ENCODE measurements around the gene OR14A16. TPM values are rescaled to one million over a fixed set of nuclear protein-coding genes. Genes with fewer than 3 reads are reported as not detected.

OR14A16 gene
- total and polyA plus RNA-seq, 9 donors: not detected

GRCh38 chr1:247848346-247848745 lies 24.4 kb upstream of the OR14A16 start:
- DNase-seq: no peak
- Histone ChIP-seq H3K9me3 (replicated peaks; ENCODE audit: control insufficient read depth, low read depth, low read length) (no peaks in the 10 kb centered on the region), H3K27me3 (ENCODE audit: control insufficient read depth, insufficient read depth, low read length) (no peaks in the 10 kb centered on the region), H3K4me3 (ENCODE audit: low read length) (no peak overlapping the region), H3K4me1 (ENCODE audit: control insufficient read depth, insufficient read depth, low read length) (no peaks in the 10 kb centered on the region), H3K36me3 (ENCODE audit: control insufficient read depth, insufficient read depth, low read length) (no peaks in the 10 kb centered on the region), H3K27ac (ENCODE audit: low read length) (no peak overlapping the region)
- 92% methylated on average over 5 of the region's 7 CpGs for WGBS (ENCODE audit: insufficient coverage)

- H3K27me3 ChIP-seq (ENCODE audit: control insufficient read depth, insufficient read depth, low read length): no peaks in the 10 kb centered on the region
- WGBS (ENCODE audit: insufficient coverage): 88% methylated on average over 2 of the region's 5 CpGs
Observed at GRCh38 chr1:247845693-247846017, 21.7 kb upstream of the OR14A16 start.

GRCh38 chr1:247845011-247845692 lies 21.2 kb upstream of the OR14A16 start:
- Histone ChIP-seq H3K27me3 (ENCODE audit: control insufficient read depth, insufficient read depth, low read length) (no peaks in the 10 kb centered on the region), H3K4me3 (ENCODE audit: low read length) (no peak overlapping the region), H3K36me3 (ENCODE audit: control insufficient read depth, insufficient read depth, low read length) (no peaks in the 10 kb centered on the region), H3K9me3 (replicated peaks; ENCODE audit: control insufficient read depth, low read depth, low read length) (no peaks in the 10 kb centered on the region), H3K4me1 (ENCODE audit: control insufficient read depth, insufficient read depth, low read length) (no peaks in the 10 kb centered on the region), H3K27ac (ENCODE audit: low read length) (no peak overlapping the region)
- DNase-seq: no peak
- WGBS (ENCODE audit: insufficient coverage): 67% methylated on average over 12 of the region's 12 CpGs

More at GRCh38 chr1:247845693-247846017, 21.7 kb upstream of the OR14A16 start:
- Histone ChIP-seq H3K9me3 (replicated peaks; ENCODE audit: control insufficient read depth, low read depth, low read length) (no peaks in the 10 kb centered on the region), H3K36me3 (ENCODE audit: control insufficient read depth, insufficient read depth, low read length) (no peaks in the 10 kb centered on the region), H3K4me3 (ENCODE audit: low read length) (no peak overlapping the region), H3K27ac (ENCODE audit: low read length) (no peak overlapping the region), H3K4me1 (ENCODE audit: control insufficient read depth, insufficient read depth, low read length) (no peaks in the 10 kb centered on the region)
- DNase-seq: no peak

- no peak for DNase-seq
- H3K27me3 ChIP-seq (ENCODE audit: control insufficient read depth, insufficient read depth, low read length): no peaks in the 10 kb centered on the region
- no peak overlapping the region for H3K4me3 ChIP-seq (ENCODE audit: low read length)
- no peaks in the 10 kb centered on the region for H3K4me1 ChIP-seq (ENCODE audit: control insufficient read depth, insufficient read depth, low read length)
- no peak overlapping the region for H3K27ac ChIP-seq (ENCODE audit: low read length)
- 91% methylated on average over 1 of the region's 2 CpGs for WGBS (ENCODE audit: insufficient coverage)
- H3K36me3 ChIP-seq (ENCODE audit: control insufficient read depth, insufficient read depth, low read length): no peaks in the 10 kb centered on the region
- H3K9me3 ChIP-seq (replicated peaks; ENCODE audit: control insufficient read depth, low read depth, low read length): no peaks in the 10 kb centered on the region
Observed at GRCh38 chr1:247843411-247843810, 19.5 kb upstream of the OR14A16 start.

- WGBS (ENCODE audit: insufficient coverage): 86% methylated on average over 1 of the region's 2 CpGs
- Histone ChIP-seq H3K4me1 (ENCODE audit: control insufficient read depth, insufficient read depth, low read length) (no peaks in the 10 kb centered on the region), H3K9me3 (replicated peaks; ENCODE audit: control insufficient read depth, low read depth, low read length) (no peaks in the 10 kb centered on the region), H3K27me3 (ENCODE audit: control insufficient read depth, insufficient read depth, low read length) (no peaks in the 10 kb centered on the region), H3K36me3 (ENCODE audit: control insufficient read depth, insufficient read depth, low read length) (no peaks in the 10 kb centered on the region), H3K4me3 (ENCODE audit: low read length) (no peak within 1 kb of the TSS), H3K27ac (ENCODE audit: low read length) (no peak within 1 kb of the TSS)
- DNase-seq: no peak
Observed at GRCh38 chr1:247841796-247842195, 17.9 kb upstream of the OR14A16 start, which contains the start of gene OR11L1. OR11L1 (minus strand) TSS chr1:247841896; CDS start chr1:247841896, 0 bp downstream.

- WGBS (ENCODE audit: insufficient coverage): 78% methylated on average over 2 of the region's 2 CpGs
- no peak for DNase-seq
- Histone ChIP-seq H3K36me3 (ENCODE audit: control insufficient read depth, insufficient read depth, low read length) (no peaks in the 10 kb centered on the region), H3K4me3 (ENCODE audit: low read length) (no peak overlapping the region), H3K27ac (ENCODE audit: low read length) (no peak overlapping the region), H3K4me1 (ENCODE audit: control insufficient read depth, insufficient read depth, low read length) (no peaks in the 10 kb centered on the region), H3K9me3 (replicated peaks; ENCODE audit: control insufficient read depth, low read depth, low read length) (no peaks in the 10 kb centered on the region), H3K27me3 (ENCODE audit: control insufficient read depth, insufficient read depth, low read length) (no peaks in the 10 kb centered on the region)
Observed at GRCh38 chr1:247840818-247841217, 16.9 kb upstream of the OR14A16 start.

GRCh38 chr1:247833601-247834000 lies 9.7 kb upstream of the OR14A16 start:
- 54% methylated on average over 6 of the region's 6 CpGs for WGBS (ENCODE audit: insufficient coverage)
- Histone ChIP-seq H3K27me3 (ENCODE audit: control insufficient read depth, insufficient read depth, low read length) (no peaks in the 10 kb centered on the region), H3K4me3 (ENCODE audit: low read length) (no peak overlapping the region), H3K27ac (ENCODE audit: low read length) (no peak overlapping the region), H3K36me3 (ENCODE audit: control insufficient read depth, insufficient read depth, low read length) (no peaks in the 10 kb centered on the region), H3K9me3 (replicated peaks; ENCODE audit: control insufficient read depth, low read depth, low read length) (no peaks in the 10 kb centered on the region), H3K4me1 (ENCODE audit: control insufficient read depth, insufficient read depth, low read length) (no peaks in the 10 kb centered on the region)
- DNase-seq: no peak

GRCh38 chr1:247829656-247830055 lies 5.7 kb upstream of the OR14A16 start:
- no peak for DNase-seq
- no peaks in the 10 kb centered on the region for H3K36me3 ChIP-seq (ENCODE audit: control insufficient read depth, insufficient read depth, low read length)
- no peaks in the 10 kb centered on the region for H3K9me3 ChIP-seq (replicated peaks; ENCODE audit: control insufficient read depth, low read depth, low read length)
- no peaks in the 10 kb centered on the region for H3K4me1 ChIP-seq (ENCODE audit: control insufficient read depth, insufficient read depth, low read length)
- 0% methylated on average over 1 of the region's 1 CpG for WGBS (ENCODE audit: insufficient coverage)
- no peak overlapping the region for H3K4me3 ChIP-seq (ENCODE audit: low read length)
- no peaks in the 10 kb centered on the region for H3K27me3 ChIP-seq (ENCODE audit: control insufficient read depth, insufficient read depth, low read length)
- no peak overlapping the region for H3K27ac ChIP-seq (ENCODE audit: low read length)

GRCh38 chr1:247825362-247825761 lies 1.4 kb upstream of the OR14A16 start:
- no CpG with 5 or more reads among the region's 13 CpGs for WGBS (ENCODE audit: insufficient coverage)
- Histone ChIP-seq H3K27ac (ENCODE audit: low read length) (no peak overlapping the region), H3K27me3 (ENCODE audit: control insufficient read depth, insufficient read depth, low read length) (no peaks in the 10 kb centered on the region), H3K4me3 (ENCODE audit: low read length) (no peak overlapping the region), H3K9me3 (replicated peaks; ENCODE audit: control insufficient read depth, low read depth, low read length) (no peaks in the 10 kb centered on the region), H3K4me1 (ENCODE audit: control insufficient read depth, insufficient read depth, low read length) (no peaks in the 10 kb centered on the region), H3K36me3 (ENCODE audit: control insufficient read depth, insufficient read depth, low read length) (no peaks in the 10 kb centered on the region)
- no peak for DNase-seq

GRCh38 chr1:247822060-247822459 lies 1.9 kb downstream of the OR14A16 start:
- DNase-seq: no peak
- Histone ChIP-seq H3K27ac (ENCODE audit: low read length) (no peak overlapping the region), H3K9me3 (replicated peaks; ENCODE audit: control insufficient read depth, low read depth, low read length) (no peaks in the 10 kb centered on the region), H3K4me3 (ENCODE audit: low read length) (no peak overlapping the region), H3K4me1 (ENCODE audit: control insufficient read depth, insufficient read depth, low read length) (no peaks in the 10 kb centered on the region), H3K36me3 (ENCODE audit: control insufficient read depth, insufficient read depth, low read length) (no peaks in the 10 kb centered on the region), H3K27me3 (ENCODE audit: control insufficient read depth, insufficient read depth, low read length) (no peaks in the 10 kb centered on the region)
- WGBS (ENCODE audit: insufficient coverage): no CpG with 5 or more reads among the region's 2 CpGs

GRCh38 chr1:247812637-247813036 lies 11.3 kb downstream of the OR14A16 start:
- no peak for DNase-seq
- H3K36me3 ChIP-seq (ENCODE audit: control insufficient read depth, insufficient read depth, low read length): no peaks in the 10 kb centered on the region
- 29% methylated on average over 1 of the region's 2 CpGs for WGBS (ENCODE audit: insufficient coverage)

More at GRCh38 chr1:247812637-247813036, 11.3 kb downstream of the OR14A16 start:
- no peaks in the 10 kb centered on the region for H3K4me1 ChIP-seq (ENCODE audit: control insufficient read depth, insufficient read depth, low read length)
- H3K9me3 ChIP-seq (replicated peaks; ENCODE audit: control insufficient read depth, low read depth, low read length): peaks cover 4% of the 10 kb centered on the region
- no peak overlapping the region for H3K27ac ChIP-seq (ENCODE audit: low read length)
- no peak overlapping the region for H3K4me3 ChIP-seq (ENCODE audit: low read length)
- H3K27me3 ChIP-seq (ENCODE audit: control insufficient read depth, insufficient read depth, low read length): no peaks in the 10 kb centered on the region
